GM18520 (cell line): ENCODE data around the gene ABHD11.
"Not testable (repeated sequence)": the region's sequence is repeated elsewhere in the genome, so short reads cannot be mapped to it uniquely, and the experiment has no call there.

Experiments
- ATAC-seq: cut with Tn5 transposase; IDR thresholded peaks from one replicate; pipeline ENCODE4 v1.9.1; 2021; ENCODE audit not compliant: unreplicated experiment

Gene ABHD11

GRCh38 chr7:73746378-73746777 is 7.8 kb upstream of the ABHD11 start:
- no peak for ATAC-seq

GRCh38 chr7:73742753-73743641 is 4.4 kb upstream of the ABHD11 start:
- ATAC-seq = no peak

GRCh38 chr7:73742338-73742752 is 3.7 kb upstream of the ABHD11 start:
- ATAC-seq = no peak

- ATAC-seq = no peak
Observed at GRCh38 chr7:73741600-73741999, 3.0 kb upstream of the ABHD11 start.

GRCh38 chr7:73740771-73741170 is 2.2 kb upstream of the ABHD11 start:
- no peak for ATAC-seq

GRCh38 chr7:73740212-73740611 is 1.6 kb upstream of the ABHD11 start:
- ATAC-seq = no peak

- no peak for ATAC-seq
Observed at GRCh38 chr7:73739387-73739767, 775 bp upstream of the ABHD11 start.

- ATAC-seq = no peak
Observed at GRCh38 chr7:73738220-73738611, 386 bp downstream of the ABHD11 start.

GRCh38 chr7:73737491-73738219 is 947 bp downstream of the ABHD11 start:
- ATAC-seq = no peak

GRCh38 chr7:73736885-73737284 is 1.7 kb downstream of the ABHD11 start:
- ATAC-seq = no peak

GRCh38 chr7:73735528-73735905 is 3.1 kb downstream of the ABHD11 start:
- ATAC-seq = no peak

GRCh38 chr7:73734619-73735527 is 3.7 kb downstream of the ABHD11 start:
- no peak for ATAC-seq

- no peak for ATAC-seq
Observed at GRCh38 chr7:73732397-73732796, 6.2 kb downstream of the ABHD11 start.

GRCh38 chr7:73730485-73730884 is 8.1 kb downstream of the ABHD11 start:
- ATAC-seq = no peak

GRCh38 chr7:73728551-73728950 is 10.1 kb downstream of the ABHD11 start:
- no peak for ATAC-seq

- ATAC-seq = no peak
Observed at GRCh38 chr7:73727952-73728351, 10.7 kb downstream of the ABHD11 start.

- no peak for ATAC-seq
Observed at GRCh38 chr7:73726083-73726466, 12.5 kb downstream of the ABHD11 start.

GRCh38 chr7:73723813-73724212 is 14.8 kb downstream of the ABHD11 start:
- no peak for ATAC-seq

GRCh38 chr7:73722785-73723184 is 15.8 kb downstream of the ABHD11 start:
- no peak for ATAC-seq

GRCh38 chr7:73722182-73722581 is 16.4 kb downstream of the ABHD11 start:
- ATAC-seq = not testable (repeated sequence)

GRCh38 chr7:73721377-73721817 is 17.2 kb downstream of the ABHD11 start:
- no peak for ATAC-seq
